Upper lobe of left lung (tissue), 6 donors: ENCODE results near the gene ACYP1. TPM values are rescaled to one million over a fixed set of nuclear protein-coding genes. Genes with fewer than 3 reads are reported as not detected.
A peak's percentile ranks its signal among the peaks of the same experiment; 100 is the strongest.

ENCODE experiments used
- ATAC-seq, 2 donors: fragments of 200-7000 bp; cut with Tn5 transposase; one replicate each; pipeline ENCODE4 v1.9.1; 2022; ENCODE audit warnings: mild to moderate bottlenecking in 2 of 2, moderate library complexity in 2 of 2; ENCODE audit not compliant: low FRiP score in 2 of 2
- DNase-seq, 2 donors: peaks; one replicate each; pipeline ENCODE4 v3.0.0-alpha.2; 2019 to 2020
- H3K27ac ChIP-seq, 4 donors: fragments of 200-600 bp; sonication (generic); one replicate each; pipeline ENCODE4 v1.5.1; 2016 to 2019
- H3K27me3 ChIP-seq, 4 donors: fragments of 200-600 bp; sonication (generic); one replicate each; pipeline ENCODE4 v1.5.1; 2017 to 2019
- H3K36me3 ChIP-seq, 4 donors: fragments of 200-600 bp; sonication (generic); one replicate each; pipeline ENCODE4 v1.5.1; 2016 to 2019
- H3K4me1 ChIP-seq, 4 donors: fragments of 200-600 bp; sonication (generic); one replicate each; pipeline ENCODE4 v1.5.1; 2018 to 2019
- H3K4me3 ChIP-seq, 4 donors: fragments of 200-600 bp; sonication (generic); one replicate each; pipeline ENCODE4 v1.5.1; 2017 to 2019; ENCODE audit warnings: mild to moderate bottlenecking in 2 of 4, moderate library complexity in 1 of 4
- H3K9me3 ChIP-seq, 4 donors: fragments of 200-600 bp; sonication (generic); one replicate each; pipeline ENCODE4 v1.5.1; 2018 to 2019
- EP300 ChIP-seq, 4 donors: sonication (generic); formaldehyde crosslinking; IDR thresholded peaks; one replicate each; pipeline ENCODE4 v1.5.1; 2017; ENCODE audit warnings: antibody characterized with exemption in 4 of 4, control low read depth in 2 of 4
- POLR2A ChIP-seq, 4 donors: fragments of 450-650 bp; IDR thresholded peaks; one replicate each; pipeline ENCODE4 v1.5.1; 2016 to 2017; ENCODE audit warnings: antibody characterized with exemption in 4 of 4, mild to moderate bottlenecking in 2 of 4
- POLR2AphosphoS5 ChIP-seq, 2 donors: sonication (generic); formaldehyde crosslinking; IDR thresholded peaks; one replicate each; pipeline ENCODE4 v1.5.1; 2017; ENCODE audit warnings: antibody characterized with exemption in 2 of 2
- WGBS, 2 donors: methylation state at CpG; one replicate each; pipeline ENCODE4 v1.1.5; 2017 to 2018; 5-methylcytosine and 5-hydroxymethylcytosine counted together
- total RNA-seq, 6 donors: library from RNA; depleted of rRNA in 4 of 6; stranded (reverse); fragments of >200 nt in 4 of 6; gene quantifications; one replicate each; pipeline versions ENCODE4 v1.1.0 to v1.2.1, GENCODE V29; 2016 to 2021
- TF ChIP-seq, protein P1 (sequence below), 6 experiments: fragments of 450-650 bp in 4 of 6; fragments of 200-600 bp in 2 of 6; sonication (generic) in 2 of 6; IDR thresholded peaks; one replicate each; pipeline ENCODE4 v1.5.1; 2016 to 2019; ENCODE audit warnings: antibody characterized with exemption in 6 of 6
- donor health status: DM: no; HTN: no; CAD: no; lungs with moderate emphysema.
- donor health status: DM: no; HTN: yes; CAD: no; lungs with severe emphysema.

Gene ACYP1
- total RNA-seq: 10 to 100 TPM in 5 of 6 donors, 1 to 10 TPM in 1; 7.9 to 46.1 (median 13.7) TPM

DNA sequence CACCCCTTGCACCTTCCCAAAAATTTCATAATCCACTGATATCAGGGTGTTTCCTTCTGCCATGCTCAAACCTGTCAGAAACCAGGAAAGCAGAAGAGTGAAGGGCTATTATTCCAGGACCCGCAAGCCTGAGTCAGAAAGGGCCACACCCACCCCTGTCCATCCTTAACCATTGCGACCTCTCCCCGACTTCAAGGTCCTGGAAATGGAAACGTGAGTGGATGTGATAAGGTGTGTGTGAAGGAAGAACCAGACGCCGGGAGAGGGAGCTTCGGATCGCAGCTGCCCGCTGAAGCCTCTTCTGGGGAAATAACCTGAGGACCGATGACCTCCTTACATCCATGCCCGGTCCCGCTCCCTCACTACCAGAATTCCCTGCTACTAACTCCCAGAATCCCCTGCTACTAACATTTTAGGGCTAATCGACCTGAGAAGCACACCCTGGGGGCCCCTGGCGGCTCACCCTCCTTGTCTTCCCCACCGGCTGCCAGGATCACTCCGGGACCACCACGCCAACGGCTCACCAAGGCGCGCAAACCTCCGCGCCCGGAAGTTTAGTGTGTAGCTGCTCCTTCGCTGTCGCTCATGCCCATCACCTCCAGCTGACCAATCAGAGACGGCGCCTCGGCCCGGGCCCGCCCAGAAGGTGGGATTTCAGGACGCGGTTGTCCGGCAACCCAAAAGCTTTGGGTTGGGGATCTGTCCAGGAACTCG lies at the start of gene ACYP1:
TSS of gene ACYP1 (minus strand) at position 534 of the 714 bp plus-strand sequence. CDS start at position 63, 471 bp downstream.
- TF ChIP-seq POLR2AphosphoS5 (IDR thresholded peaks at IDR 0.05): peak; percentile 30 to 69
- TF ChIP-seq EP300 (IDR thresholded peaks at IDR 0.05): no peak
- peak in 1 of 4 donors; percentile 56 for TF ChIP-seq POLR2A (IDR thresholded peaks at IDR 0.05)
- TF ChIP-seq, protein P1, sequence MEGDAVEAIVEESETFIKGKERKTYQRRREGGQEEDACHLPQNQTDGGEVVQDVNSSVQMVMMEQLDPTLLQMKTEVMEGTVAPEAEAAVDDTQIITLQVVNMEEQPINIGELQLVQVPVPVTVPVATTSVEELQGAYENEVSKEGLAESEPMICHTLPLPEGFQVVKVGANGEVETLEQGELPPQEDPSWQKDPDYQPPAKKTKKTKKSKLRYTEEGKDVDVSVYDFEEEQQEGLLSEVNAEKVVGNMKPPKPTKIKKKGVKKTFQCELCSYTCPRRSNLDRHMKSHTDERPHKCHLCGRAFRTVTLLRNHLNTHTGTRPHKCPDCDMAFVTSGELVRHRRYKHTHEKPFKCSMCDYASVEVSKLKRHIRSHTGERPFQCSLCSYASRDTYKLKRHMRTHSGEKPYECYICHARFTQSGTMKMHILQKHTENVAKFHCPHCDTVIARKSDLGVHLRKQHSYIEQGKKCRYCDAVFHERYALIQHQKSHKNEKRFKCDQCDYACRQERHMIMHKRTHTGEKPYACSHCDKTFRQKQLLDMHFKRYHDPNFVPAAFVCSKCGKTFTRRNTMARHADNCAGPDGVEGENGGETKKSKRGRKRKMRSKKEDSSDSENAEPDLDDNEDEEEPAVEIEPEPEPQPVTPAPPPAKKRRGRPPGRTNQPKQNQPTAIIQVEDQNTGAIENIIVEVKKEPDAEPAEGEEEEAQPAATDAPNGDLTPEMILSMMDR (IDR thresholded peaks at IDR 0.05): peak in 1 of 6 experiments; percentile 6
- no peaks in the 10 kb centered on the region for H3K36me3 ChIP-seq
- H3K27me3 ChIP-seq: no peaks in the 10 kb centered on the region
- H3K4me3 ChIP-seq: peak within 1 kb of the TSS; percentile 86 to 92 (median 92)
- H3K4me1 ChIP-seq: peaks cover 18 to 33% (median 22%) of the 10 kb centered on the region in 4 donors
- peak within 1 kb of the TSS; percentile 76 to 87 (median 82) for H3K27ac ChIP-seq
- ATAC-seq (peak; percentile 96), DNase-seq (peak; percentile 93 to 99)
- WGBS, 2 donors: 0 to 1% methylated on average over 7 to 34 of the region's 34 CpGs
- no peaks in the 10 kb centered on the region for H3K9me3 ChIP-seq

DNA sequence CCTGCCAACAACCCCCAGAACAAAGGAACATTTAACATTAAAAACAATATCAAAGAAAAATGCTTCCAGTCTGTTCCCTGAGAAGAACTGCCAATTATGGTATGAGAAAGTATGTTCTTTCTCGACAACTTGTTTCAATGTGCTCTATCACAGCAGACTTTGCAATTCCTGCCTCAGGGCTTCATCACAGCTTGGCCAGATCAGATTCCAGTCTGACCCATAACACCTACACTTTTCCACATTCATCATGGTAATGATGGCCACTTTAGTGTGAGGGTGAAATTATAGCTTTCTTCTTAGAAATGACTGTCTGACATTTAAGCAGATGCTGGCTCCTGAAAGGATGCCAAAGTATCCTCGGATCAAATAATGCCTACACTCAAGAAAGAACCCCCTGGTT lies 46.1 kb upstream of the ACYP1 start:
- 89% methylated on average over 2 of the region's 2 CpGs for WGBS, 2 donors
- no peak overlapping the region for H3K4me3 ChIP-seq
- H3K9me3 ChIP-seq: no peaks in the 10 kb centered on the region
- no peaks in the 10 kb centered on the region for H3K4me1 ChIP-seq
- no peaks in the 10 kb centered on the region for H3K27me3 ChIP-seq
- no peak for DNase-seq
- H3K27ac ChIP-seq: no peak overlapping the region
- TF ChIP-seq POLR2AphosphoS5 (IDR thresholded peaks at IDR 0.05): no peak
- no peak for TF ChIP-seq POLR2A (IDR thresholded peaks at IDR 0.05)
- TF ChIP-seq, protein P1 (IDR thresholded peaks at IDR 0.05): no peak
- no peak for TF ChIP-seq EP300 (IDR thresholded peaks at IDR 0.05)
- peaks cover 40 to 100% (median 81%) of the 10 kb centered on the region in 4 donors for H3K36me3 ChIP-seq
- no peak for ATAC-seq

DNA sequence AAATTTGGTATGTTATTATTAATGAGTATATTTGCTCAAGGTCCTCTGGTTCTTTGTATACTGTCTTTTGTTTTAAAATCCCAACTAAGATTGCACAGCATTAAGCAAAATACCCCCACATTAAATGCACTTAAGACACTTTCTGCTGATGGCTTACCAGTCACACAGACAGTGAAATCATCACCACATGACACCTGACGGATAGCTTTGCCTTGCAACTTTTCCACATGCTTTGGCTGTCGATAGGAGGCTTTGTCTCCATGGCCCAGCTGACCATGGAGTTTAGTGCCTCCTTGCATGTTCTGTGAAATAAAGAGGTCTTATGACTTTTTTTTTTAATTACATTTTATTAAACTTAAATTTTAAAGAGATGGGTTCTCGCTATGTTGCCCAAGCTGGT lies 43.4 kb upstream of the ACYP1 start:
- WGBS, 2 donors: 63 to 79% methylated on average over 3 of the region's 3 CpGs
- TF ChIP-seq, protein P1 (IDR thresholded peaks at IDR 0.05): no peak
- TF ChIP-seq POLR2AphosphoS5 (IDR thresholded peaks at IDR 0.05) (no peak), POLR2A (IDR thresholded peaks at IDR 0.05) (no peak), EP300 (IDR thresholded peaks at IDR 0.05) (no peak)
- no peaks in the 10 kb centered on the region for H3K4me1 ChIP-seq
- ATAC-seq (no peak), DNase-seq (no peak)
- H3K4me3 ChIP-seq: no peak overlapping the region
- H3K36me3 ChIP-seq: peaks cover 24 to 99% (median 74%) of the 10 kb centered on the region in 4 donors
- no peaks in the 10 kb centered on the region for H3K27me3 ChIP-seq
- H3K27ac ChIP-seq: no peak overlapping the region
- no peaks in the 10 kb centered on the region for H3K9me3 ChIP-seq

- TF ChIP-seq, protein P1 (IDR thresholded peaks at IDR 0.05): no peak
- TF ChIP-seq POLR2A (IDR thresholded peaks at IDR 0.05) (no peak), POLR2AphosphoS5 (IDR thresholded peaks at IDR 0.05) (no peak), EP300 (IDR thresholded peaks at IDR 0.05) (no peak)
- no peak for ATAC-seq
- 91% methylated on average over 4 of the region's 4 CpGs for WGBS, 2 donors
- DNase-seq: no peak
- H3K27me3 ChIP-seq: no peaks in the 10 kb centered on the region
- no peak overlapping the region for H3K4me3 ChIP-seq
- no peaks in the 10 kb centered on the region for H3K4me1 ChIP-seq
- no peaks in the 10 kb centered on the region for H3K9me3 ChIP-seq
- H3K36me3 ChIP-seq: peaks cover 20 to 97% (median 73%) of the 10 kb centered on the region in 4 donors
- H3K27ac ChIP-seq: no peak overlapping the region
Observed at GRCh38 chr14:75101491-75101890, 37.7 kb upstream of the ACYP1 start.
